Chondrocyte (in vitro differentiated cells): ENCODE results near the gene IL15RA. TPM values are rescaled to one million over a fixed set of nuclear protein-coding genes. Genes with fewer than 3 reads are reported as not detected.
"Not testable (repeated sequence)": the region's sequence is repeated elsewhere in the genome, so short reads cannot be mapped to it uniquely, and the experiment has no call there.

Experiments
- DNase-seq: peaks from one replicate; pipeline ENCODE4 v3.0.0; 2021; ENCODE audit warnings: mixed read lengths, low spot score
- H3K27ac Mint-ChIP-seq: one replicate; pipeline ENCODE4 v1.8.0; 2021; ENCODE audit warnings: mild to moderate bottlenecking, moderate library complexity, mixed read lengths; ENCODE audit not compliant: unreplicated experiment
- H3K27me3 Mint-ChIP-seq: 2 replicates; pipeline ENCODE4 v1.8.0; 2021; ENCODE audit warnings: low read depth, mixed read lengths
- H3K36me3 Mint-ChIP-seq: 2 replicates; pipeline ENCODE4 v1.8.0; 2021; ENCODE audit warnings: low read depth, mixed read lengths
- H3K4me1 Mint-ChIP-seq: 2 replicates; pipeline ENCODE4 v1.8.0; 2021; ENCODE audit warnings: low read depth, mild to moderate bottlenecking, mixed read lengths
- H3K4me3 Mint-ChIP-seq: one replicate; pipeline ENCODE4 v1.8.0; 2021; ENCODE audit warnings: mild to moderate bottlenecking, moderate library complexity, mixed read lengths; ENCODE audit not compliant: unreplicated experiment
- H3K9me3 Mint-ChIP-seq: 2 replicates; pipeline ENCODE4 v1.8.0; 2021; ENCODE audit warnings: low read depth, mixed read lengths
- total RNA-seq: library from RNA; stranded (reverse); gene quantifications from 3 replicates; pipeline ENCODE4 v1.2.1, GENCODE V29; 2021
- TF ChIP-seq, protein P1 (sequence below): fragments of 200-600 bp; sonication (generic); IDR thresholded peaks from 2 replicates; pipeline ENCODE4 v1.5.0; 2021; ENCODE audit warnings: antibody characterized with exemption, mild to moderate bottlenecking, moderate library complexity

The IL15RA gene
- total RNA-seq, 1 donor from 2014 or later: 0.65 TPM

DNA sequence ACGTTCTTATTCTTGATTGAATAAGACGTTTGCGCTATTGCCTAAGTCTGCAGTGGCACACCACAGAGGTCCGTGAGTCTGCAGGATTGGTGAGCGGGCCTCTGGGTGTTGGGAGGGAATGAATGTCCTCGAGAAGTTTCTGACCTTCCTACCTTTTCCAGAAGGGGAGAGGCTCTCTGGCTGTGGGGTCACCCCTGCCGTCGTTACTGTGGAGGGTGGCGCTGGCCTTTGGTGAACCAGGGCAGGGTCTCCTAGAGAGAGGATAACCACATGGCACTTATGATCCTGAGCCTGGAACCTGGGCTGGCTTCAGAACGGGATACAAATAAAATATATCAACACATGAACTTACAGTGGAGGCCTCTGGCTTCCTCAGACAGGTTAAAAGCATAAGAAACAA, 13.8 kb downstream of the IL15RA start:
- H3K27ac Mint-ChIP-seq: no peak overlapping the region
- H3K4me3 Mint-ChIP-seq: no peak overlapping the region
- no peak for DNase-seq
- H3K27me3 Mint-ChIP-seq: no peaks in the 10 kb centered on the region
- TF ChIP-seq, protein P1, sequence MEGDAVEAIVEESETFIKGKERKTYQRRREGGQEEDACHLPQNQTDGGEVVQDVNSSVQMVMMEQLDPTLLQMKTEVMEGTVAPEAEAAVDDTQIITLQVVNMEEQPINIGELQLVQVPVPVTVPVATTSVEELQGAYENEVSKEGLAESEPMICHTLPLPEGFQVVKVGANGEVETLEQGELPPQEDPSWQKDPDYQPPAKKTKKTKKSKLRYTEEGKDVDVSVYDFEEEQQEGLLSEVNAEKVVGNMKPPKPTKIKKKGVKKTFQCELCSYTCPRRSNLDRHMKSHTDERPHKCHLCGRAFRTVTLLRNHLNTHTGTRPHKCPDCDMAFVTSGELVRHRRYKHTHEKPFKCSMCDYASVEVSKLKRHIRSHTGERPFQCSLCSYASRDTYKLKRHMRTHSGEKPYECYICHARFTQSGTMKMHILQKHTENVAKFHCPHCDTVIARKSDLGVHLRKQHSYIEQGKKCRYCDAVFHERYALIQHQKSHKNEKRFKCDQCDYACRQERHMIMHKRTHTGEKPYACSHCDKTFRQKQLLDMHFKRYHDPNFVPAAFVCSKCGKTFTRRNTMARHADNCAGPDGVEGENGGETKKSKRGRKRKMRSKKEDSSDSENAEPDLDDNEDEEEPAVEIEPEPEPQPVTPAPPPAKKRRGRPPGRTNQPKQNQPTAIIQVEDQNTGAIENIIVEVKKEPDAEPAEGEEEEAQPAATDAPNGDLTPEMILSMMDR: no peak
- H3K4me1 Mint-ChIP-seq: peaks cover 5% of the 10 kb centered on the region
- H3K36me3 Mint-ChIP-seq: no peaks in the 10 kb centered on the region
- H3K9me3 Mint-ChIP-seq: no peaks in the 10 kb centered on the region

- no peak for DNase-seq
- Mint-ChIP-seq H3K4me3 (no peak overlapping the region), H3K9me3 (no peaks in the 10 kb centered on the region), H3K4me1 (peaks cover 10% of the 10 kb centered on the region), H3K27ac (no peak overlapping the region), H3K36me3 (no peaks in the 10 kb centered on the region), H3K27me3 (no peaks in the 10 kb centered on the region)
- TF ChIP-seq, protein P1: no peak
These were observed 14.3 kb downstream of the IL15RA start for GRCh38 chr10:5963071-5963470.

- not testable (repeated sequence) for H3K27me3 Mint-ChIP-seq, DNase-seq, H3K27ac Mint-ChIP-seq, H3K36me3 Mint-ChIP-seq, H3K9me3 Mint-ChIP-seq, H3K4me3 Mint-ChIP-seq
- peaks cover 12% of the 10 kb centered on the region for H3K4me1 Mint-ChIP-seq
These were observed 14.9 kb downstream of the IL15RA start for GRCh38 chr10:5962358-5962940.

- no peaks in the 10 kb centered on the region for H3K27me3 Mint-ChIP-seq
- peaks cover 12% of the 10 kb centered on the region for H3K4me1 Mint-ChIP-seq
- no peak overlapping the region for H3K4me3 Mint-ChIP-seq
- H3K9me3 Mint-ChIP-seq: no peaks in the 10 kb centered on the region
- DNase-seq: peak; percentile 73
- H3K27ac Mint-ChIP-seq: no peak overlapping the region
- TF ChIP-seq, protein P1: no peak
- no peaks in the 10 kb centered on the region for H3K36me3 Mint-ChIP-seq
These were observed 15.8 kb downstream of the IL15RA start for GRCh38 chr10:5961405-5962100.

- not testable (repeated sequence) for H3K9me3 Mint-ChIP-seq, H3K4me3 Mint-ChIP-seq, H3K27ac Mint-ChIP-seq, H3K36me3 Mint-ChIP-seq, H3K27me3 Mint-ChIP-seq
- peaks cover 12% of the 10 kb centered on the region for H3K4me1 Mint-ChIP-seq
- peak; percentile 12 for DNase-seq
These were observed 16.4 kb downstream of the IL15RA start for GRCh38 chr10:5960973-5961275.

DNA sequence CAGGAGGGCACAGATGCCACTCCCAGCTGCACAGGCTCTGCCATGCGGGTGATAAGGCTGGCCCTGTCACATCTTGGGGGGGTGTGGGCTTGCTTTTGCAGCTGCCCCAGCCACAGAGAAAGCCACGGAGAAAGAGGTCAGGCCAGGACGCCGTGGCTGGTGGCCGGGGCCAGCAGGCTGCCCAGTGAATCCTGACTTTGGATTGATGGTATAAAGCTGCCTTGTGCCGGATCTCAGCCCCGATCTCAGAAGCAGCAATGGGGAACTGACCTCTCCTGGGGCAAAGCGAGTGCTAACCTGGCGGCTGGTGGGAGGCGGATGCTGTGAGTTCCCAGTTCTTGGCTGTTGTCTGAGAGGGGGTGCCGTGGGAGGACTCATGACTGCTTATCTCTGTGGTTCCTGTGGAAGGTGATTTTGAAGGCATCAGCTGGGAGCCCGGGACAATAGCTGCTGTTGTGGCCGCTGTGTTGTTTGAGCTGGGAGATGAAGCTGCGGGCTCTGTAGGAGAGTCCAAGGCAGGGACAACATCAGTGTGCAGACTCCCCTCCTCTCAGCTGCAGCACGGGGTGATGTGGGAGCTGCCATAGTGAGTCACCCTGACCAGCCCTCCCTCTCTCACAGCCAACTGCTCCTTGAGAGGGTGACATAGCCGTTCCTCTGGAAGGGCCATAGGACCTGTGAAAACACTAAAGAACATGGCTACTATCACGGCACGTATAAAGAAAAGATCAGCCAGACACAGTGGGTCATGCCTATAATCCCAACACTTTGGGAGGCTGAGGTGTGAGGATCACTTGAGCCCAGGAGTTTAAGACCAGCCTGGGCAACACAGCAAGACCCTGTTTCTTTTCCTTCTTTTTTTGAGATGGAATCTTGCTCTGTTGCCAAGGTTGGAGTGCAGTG, 17.0 kb downstream of the IL15RA start:
- Mint-ChIP-seq H3K36me3 (no peaks in the 10 kb centered on the region), H3K27me3 (no peaks in the 10 kb centered on the region), H3K4me1 (peaks cover 12% of the 10 kb centered on the region), H3K4me3 (no peak overlapping the region), H3K27ac (no peak overlapping the region), H3K9me3 (no peaks in the 10 kb centered on the region)
- DNase-seq: peak; percentile 69
- TF ChIP-seq, protein P1: no peak
